ENCODE results near the gene RREB1. TPM values are rescaled to one million over a fixed set of nuclear protein-coding genes. Genes with fewer than 3 reads are reported as not detected.

The RREB1 gene
- total RNA-seq, 1 experiment from 2014 or later = 30.7 TPM

DNA sequence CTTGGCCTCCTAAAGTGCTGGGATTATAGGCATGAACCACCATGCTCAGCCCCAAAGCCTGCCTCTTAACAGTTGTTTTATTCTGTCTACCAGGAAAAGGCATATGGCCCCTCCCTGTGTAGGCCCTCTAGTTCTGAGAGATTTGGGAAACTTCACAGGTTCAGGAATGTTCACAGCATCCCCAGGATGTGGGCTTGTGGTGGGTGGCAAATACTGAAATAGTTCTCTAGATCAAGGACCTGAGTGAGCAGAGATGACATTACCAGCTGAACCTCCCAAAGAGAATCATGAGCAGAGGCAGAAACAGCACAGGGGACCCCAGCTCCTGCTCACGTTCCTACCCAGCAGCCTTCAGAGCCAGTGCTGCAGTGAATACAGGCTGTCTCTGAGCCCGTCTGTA is 105.7 kb downstream of the RREB1 start:
- in situ Hi-C loops (cut with HindIII; ENCODE audit: low pct_unique_long_range_greater_than_20kb, low sequenced_read_pairs) (no loop called here), intact Hi-C loops (cut with micrococcal nuclease; ENCODE audit: unreplicated experiment) (no loop called here)
- H3K9me3 ChIP-seq (ENCODE audit: control insufficient read depth, insufficient read depth, low read depth, low read length) = no peaks in the 10 kb centered on the region
- DNase-seq (ENCODE audit: low read depth, low spot score) = no peak
- H3K36me3 ChIP-seq (ENCODE audit: control insufficient read depth, insufficient read depth, low read length) = peaks cover 13% of the 10 kb centered on the region
- no TSS peak for BruUV-seq (replicated peaks)
- no peaks in the 10 kb centered on the region for H3K4me1 ChIP-seq (ENCODE audit: control insufficient read depth, insufficient read depth, low read length)
- H3K27me3 ChIP-seq (ENCODE audit: control insufficient read depth, insufficient read depth, low read length) = no peaks in the 10 kb centered on the region
- ChIA-PET POLR2A (no interaction called here), CTCF (no interaction called here)
- H3K27ac ChIP-seq (ENCODE audit: low read length) = no peak overlapping the region
- TF ChIP-seq REST (IDR thresholded peaks at IDR 0.05; ENCODE audit: insufficient read depth in 1 of 2, low read depth in 2 of 2, low read length in 1 of 2) (no peak), POLR2AphosphoS5 (IDR thresholded peaks at IDR 0.05; ENCODE audit: low read depth, low read length) (no peak), SIN3A (IDR thresholded peaks at IDR 0.05; ENCODE audit: borderline replicate concordance, insufficient read depth, low read depth, low read length) (no peak), TCF7L2 (IDR thresholded peaks at IDR 0.05; ENCODE audit: low read depth, low read length) (no peak), CTCF (IDR thresholded peaks at IDR 0.05) (no peak)
- H3K4me3 ChIP-seq (ENCODE audit: low read depth in 2 of 2, low read length in 2 of 2) = no peak overlapping the region
- ATAC-seq = no peak

- Histone ChIP-seq H3K9me3 (ENCODE audit: control insufficient read depth, insufficient read depth, low read depth, low read length) (no peaks in the 10 kb centered on the region), H3K4me3 (ENCODE audit: low read depth in 2 of 2, low read length in 2 of 2) (no peak overlapping the region), H3K27ac (ENCODE audit: low read length) (no peak overlapping the region), H3K27me3 (ENCODE audit: control insufficient read depth, insufficient read depth, low read length) (no peaks in the 10 kb centered on the region), H3K4me1 (ENCODE audit: control insufficient read depth, insufficient read depth, low read length) (no peaks in the 10 kb centered on the region), H3K36me3 (ENCODE audit: control insufficient read depth, insufficient read depth, low read length) (peaks cover 13% of the 10 kb centered on the region)
- ATAC-seq (no peak), DNase-seq (ENCODE audit: low read depth, low spot score) (no peak)
- intact Hi-C loops (cut with micrococcal nuclease; ENCODE audit: unreplicated experiment) (no loop called here), in situ Hi-C loops (cut with HindIII; ENCODE audit: low pct_unique_long_range_greater_than_20kb, low sequenced_read_pairs) (no loop called here)
- BruUV-seq (replicated peaks) = no TSS peak
- ChIA-PET POLR2A (no interaction called here), CTCF (no interaction called here)
- no peak for TF ChIP-seq CTCF (IDR thresholded peaks at IDR 0.05)
These were observed 106.7 kb downstream of the RREB1 start for GRCh38 chr6:7214468-7214867.

DNA sequence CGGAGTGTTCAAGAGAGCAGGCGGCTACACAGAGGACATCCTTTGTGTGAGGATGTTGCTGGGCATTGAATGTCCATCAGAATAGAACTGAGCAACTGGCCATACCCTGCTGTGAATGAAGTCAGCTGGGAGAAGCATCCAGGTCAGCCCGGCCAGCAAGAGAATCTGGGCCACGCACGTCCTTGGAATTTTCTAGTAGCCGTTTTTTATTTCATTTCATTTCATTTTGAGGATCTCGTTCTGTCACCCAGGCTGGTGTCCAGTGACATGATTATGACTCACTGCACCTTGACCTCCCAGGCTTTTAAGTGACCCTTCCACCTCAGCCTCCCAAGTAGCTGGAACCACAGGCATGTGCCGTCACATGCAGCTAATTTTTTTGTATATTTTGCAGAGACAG is 107.4 kb downstream of the RREB1 start:
- ATAC-seq (no peak), DNase-seq (ENCODE audit: low read depth, low spot score) (no peak)
- POLR2A ChIA-PET = no interaction called here
- CTCF ChIA-PET = no interaction called here
- in situ Hi-C loops (cut with HindIII; ENCODE audit: low pct_unique_long_range_greater_than_20kb, low sequenced_read_pairs) (no loop called here), intact Hi-C loops (cut with micrococcal nuclease; ENCODE audit: unreplicated experiment) (no loop called here)
- no peaks in the 10 kb centered on the region for H3K27me3 ChIP-seq (ENCODE audit: control insufficient read depth, insufficient read depth, low read length)
- H3K4me1 ChIP-seq (ENCODE audit: control insufficient read depth, insufficient read depth, low read length) = no peaks in the 10 kb centered on the region
- H3K27ac ChIP-seq (ENCODE audit: low read length) = no peak overlapping the region
- no peak for TF ChIP-seq CTCF (IDR thresholded peaks at IDR 0.05)
- no peak for TF ChIP-seq REST (IDR thresholded peaks at IDR 0.05; ENCODE audit: insufficient read depth in 1 of 2, low read depth in 2 of 2, low read length in 1 of 2)
- TF ChIP-seq TCF7L2 (IDR thresholded peaks at IDR 0.05; ENCODE audit: low read depth, low read length) = no peak
- TF ChIP-seq POLR2AphosphoS5 (IDR thresholded peaks at IDR 0.05; ENCODE audit: low read depth, low read length) = no peak
- no peak for TF ChIP-seq SIN3A (IDR thresholded peaks at IDR 0.05; ENCODE audit: borderline replicate concordance, insufficient read depth, low read depth, low read length)
- H3K36me3 ChIP-seq (ENCODE audit: control insufficient read depth, insufficient read depth, low read length) = peaks cover 13% of the 10 kb centered on the region
- no peaks in the 10 kb centered on the region for H3K9me3 ChIP-seq (ENCODE audit: control insufficient read depth, insufficient read depth, low read depth, low read length)
- BruUV-seq (replicated peaks) = no TSS peak
- H3K4me3 ChIP-seq (ENCODE audit: low read depth in 2 of 2, low read length in 2 of 2) = no peak overlapping the region
